Body of pancreas (tissue), 4 donors: ENCODE results near the gene POU3F1. TPM values are rescaled to one million over a fixed set of nuclear protein-coding genes. Genes with fewer than 3 reads are reported as not detected.

ENCODE experiments used
- ATAC-seq: fragments of 150-250 bp; one replicate; pipeline ENCODE4 v1.9.1; 2016
- DNase-seq, 4 donors: peaks; one replicate each; pipeline ENCODE4 v3.0.0-alpha.2; 2019
- H3K27ac ChIP-seq, 4 donors: fragments of 200-600 bp; sonication (generic); 1 replicate in 3 of 4; 2 replicates in 1 of 4; pipeline versions ENCODE4 v1.5.1 to v1.6.1; 2016 to 2019; ENCODE audit warnings: mild to moderate bottlenecking in 1 of 4, mixed read lengths in 1 of 4, moderate library complexity in 1 of 4
- H3K27me3 ChIP-seq, 2 donors: fragments of 200-600 bp; sonication (generic); one replicate each; pipeline ENCODE4 v1.6.0; 2016; ENCODE audit warnings: mild to moderate bottlenecking in 1 of 2
- H3K36me3 ChIP-seq, 2 donors: fragments of 200-600 bp; sonication (generic); replicated peaks in 1 of 2; 2 replicates each; pipeline ENCODE4 v1.5.1; 2016; ENCODE audit warnings: low read depth in 2 of 2; ENCODE audit not compliant: insufficient read depth in 1 of 2
- H3K4me1 ChIP-seq: fragments of 200-600 bp; sonication (generic); one replicate; pipeline ENCODE4 v1.6.0; 2016
- H3K4me3 ChIP-seq, 2 donors: fragments of 200-600 bp; sonication (generic); 1 replicate in 1 of 2; 2 replicates in 1 of 2; pipeline ENCODE4 v1.5.1; 2016 to 2019
- H3K9me3 ChIP-seq, 3 donors: fragments of 200-600 bp; sonication (generic); 1 replicate in 2 of 3; 2 replicates in 1 of 3; pipeline ENCODE4 v1.5.1; 2016
- CTCF ChIP-seq, 7 experiments: fragments of 450-650 bp in 4 of 7; fragments of 200-600 bp in 3 of 7; sonication (generic) in 3 of 7; IDR thresholded peaks; one replicate each; pipeline ENCODE4 v1.5.1; 2016 to 2019; ENCODE audit warnings: antibody characterized with exemption in 7 of 7
- POLR2A ChIP-seq, 3 donors: fragments of 450-650 bp; IDR thresholded peaks; one replicate each; pipeline ENCODE4 v1.6.1; 2016; ENCODE audit warnings: antibody characterized with exemption in 3 of 3, mild to moderate bottlenecking in 2 of 3
- WGBS, 2 donors: methylation state at CpG; one replicate each; pipeline ENCODE4 v1.1.5; 2017; 5-methylcytosine and 5-hydroxymethylcytosine counted together
- intact Hi-C: fragments of 100-400 bp; cut with DNase I; formaldehyde crosslinking; loops from one replicate; pipeline ENCODE4 v1.15.1; 2023
- total RNA-seq, 2 donors: library from RNA; depleted of rRNA; stranded (reverse); fragments of >200 nt; gene quantifications; one replicate each; pipeline ENCODE4 v1.1.0, GENCODE V29; 2016

The POU3F1 gene
- total RNA-seq, 2 donors from 2014 or later, result not detected

- no peaks in the 10 kb centered on the region for H3K27me3 ChIP-seq
- TF ChIP-seq CTCF (IDR thresholded peaks at IDR 0.05) (no peak), POLR2A (IDR thresholded peaks at IDR 0.05) (no peak)
- intact Hi-C loops, result no loop called here
- no peaks in the 10 kb centered on the region for H3K9me3 ChIP-seq
- 88 to 97% methylated on average over 6 of the region's 6 CpGs for WGBS, 2 donors
- no peak overlapping the region for H3K4me3 ChIP-seq
- H3K27ac ChIP-seq, result no peak overlapping the region
- no peak for DNase-seq
- peaks cover 0 to 29% of the 10 kb centered on the region in 2 donors for H3K36me3 ChIP-seq
- no peak for ATAC-seq
- peaks cover 21% of the 10 kb centered on the region for H3K4me1 ChIP-seq
Observed at GRCh38 chr1:38025664-38026063, 20.9 kb downstream of the POU3F1 start.

- intact Hi-C loops, result no loop called here
- 100% methylated on average over 2 of the region's 2 CpGs for WGBS, 2 donors
- H3K36me3 ChIP-seq, result peaks cover under 1 to 29% of the 10 kb centered on the region in 2 donors
Observed at GRCh38 chr1:38025233-38025632, 21.4 kb downstream of the POU3F1 start.

GRCh38 chr1:38022810-38023209 is 23.8 kb downstream of the POU3F1 start:
- Histone ChIP-seq H3K4me3 (no peak overlapping the region), H3K36me3 (peaks cover 9 to 42% of the 10 kb centered on the region in 2 donors), H3K27ac (no peak overlapping the region), H3K9me3 (no peaks in the 10 kb centered on the region), H3K27me3 (no peaks in the 10 kb centered on the region), H3K4me1 (no peaks in the 10 kb centered on the region)
- ATAC-seq (no peak), DNase-seq (no peak)
- 89 to 92% methylated on average over 3 of the region's 3 CpGs for WGBS, 2 donors
- intact Hi-C loops, result no loop called here
- TF ChIP-seq POLR2A (IDR thresholded peaks at IDR 0.05) (no peak), CTCF (IDR thresholded peaks at IDR 0.05) (no peak)

More at GRCh38 chr1:38025233-38025632, 21.4 kb downstream of the POU3F1 start:
- DNase-seq (no peak), ATAC-seq (no peak)
- H3K27me3 ChIP-seq, result no peaks in the 10 kb centered on the region
- H3K4me3 ChIP-seq, result no peak overlapping the region
- H3K27ac ChIP-seq, result no peak overlapping the region
- H3K9me3 ChIP-seq, result no peaks in the 10 kb centered on the region
- H3K4me1 ChIP-seq, result peaks cover 17% of the 10 kb centered on the region
- no peak for TF ChIP-seq CTCF (IDR thresholded peaks at IDR 0.05)
- TF ChIP-seq POLR2A (IDR thresholded peaks at IDR 0.05), result no peak

- H3K27me3 ChIP-seq, result no peaks in the 10 kb centered on the region
- peaks cover 9 to 44% of the 10 kb centered on the region in 2 donors for H3K36me3 ChIP-seq
- WGBS, 2 donors, result 84 to 85% methylated on average over 5 of the region's 5 CpGs
- TF ChIP-seq CTCF (IDR thresholded peaks at IDR 0.05) (no peak), POLR2A (IDR thresholded peaks at IDR 0.05) (no peak)
- H3K4me3 ChIP-seq, result no peak overlapping the region
- no peak for ATAC-seq
- intact Hi-C loops, result no loop called here
- no peaks in the 10 kb centered on the region for H3K4me1 ChIP-seq
- no peak overlapping the region for H3K27ac ChIP-seq
- H3K9me3 ChIP-seq, result no peaks in the 10 kb centered on the region
- DNase-seq, result no peak
Observed at GRCh38 chr1:38021969-38022368, 24.6 kb downstream of the POU3F1 start.

- peaks cover 9 to 39% of the 10 kb centered on the region in 2 donors for H3K36me3 ChIP-seq
- ATAC-seq (no peak), DNase-seq (no peak)
- H3K9me3 ChIP-seq, result no peaks in the 10 kb centered on the region
- H3K27ac ChIP-seq, result no peak overlapping the region
- no peak overlapping the region for H3K4me3 ChIP-seq
- no peaks in the 10 kb centered on the region for H3K27me3 ChIP-seq
- intact Hi-C loops, result no loop called here
- no peak for TF ChIP-seq CTCF (IDR thresholded peaks at IDR 0.05)
- TF ChIP-seq POLR2A (IDR thresholded peaks at IDR 0.05), result no peak
- peaks cover 3% of the 10 kb centered on the region for H3K4me1 ChIP-seq
- 93 to 95% methylated on average over 2 of the region's 2 CpGs for WGBS, 2 donors
Observed at GRCh38 chr1:38020396-38020795, 26.2 kb downstream of the POU3F1 start.
